ENCODE measurements around the gene TMEM87A.

TMEM87A gene

DNA sequence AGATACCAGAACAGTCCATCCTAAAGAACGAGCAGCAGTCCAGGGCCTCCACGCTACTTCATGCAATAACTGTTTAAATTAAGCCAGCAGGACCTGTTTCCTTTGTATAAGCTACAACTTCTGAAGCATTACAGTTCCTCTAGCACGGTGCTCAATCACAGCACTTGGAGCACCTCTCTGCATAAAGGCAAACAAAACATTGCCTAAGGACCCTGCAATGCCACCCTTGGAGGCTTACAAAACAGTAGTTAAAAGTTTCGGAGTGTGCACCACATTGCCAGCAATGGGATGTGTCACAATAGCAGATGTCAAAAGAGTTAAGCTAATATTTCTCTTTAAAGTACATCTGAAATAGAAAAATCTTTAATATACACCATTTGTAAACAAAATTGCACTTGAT, 62.5 kb downstream of the TMEM87A start:
- Histone ChIP-seq H3K4me3 (ENCODE audit: insufficient read depth, low read depth, low read length) (no peak overlapping the region), H3K27ac (ENCODE audit: insufficient read depth, low read depth, low read length, poor library complexity, severe bottlenecking) (no peak overlapping the region), H3K36me3 (ENCODE audit: control insufficient read depth, insufficient read depth, low read length) (peaks cover 16% of the 10 kb centered on the region), H3K4me1 (ENCODE audit: control insufficient read depth, insufficient read depth, low read length) (peaks cover 5% of the 10 kb centered on the region), H3K27me3 (ENCODE audit: control insufficient read depth, insufficient read depth, low read length, poor library complexity, severe bottlenecking) (no peaks in the 10 kb centered on the region), H3K9me3 (ENCODE audit: control insufficient read depth, low read length) (no peaks in the 10 kb centered on the region)
- 98 to 99% methylated on average over 4 of the region's 4 CpGs for WGBS, 2 experiments

DNA sequence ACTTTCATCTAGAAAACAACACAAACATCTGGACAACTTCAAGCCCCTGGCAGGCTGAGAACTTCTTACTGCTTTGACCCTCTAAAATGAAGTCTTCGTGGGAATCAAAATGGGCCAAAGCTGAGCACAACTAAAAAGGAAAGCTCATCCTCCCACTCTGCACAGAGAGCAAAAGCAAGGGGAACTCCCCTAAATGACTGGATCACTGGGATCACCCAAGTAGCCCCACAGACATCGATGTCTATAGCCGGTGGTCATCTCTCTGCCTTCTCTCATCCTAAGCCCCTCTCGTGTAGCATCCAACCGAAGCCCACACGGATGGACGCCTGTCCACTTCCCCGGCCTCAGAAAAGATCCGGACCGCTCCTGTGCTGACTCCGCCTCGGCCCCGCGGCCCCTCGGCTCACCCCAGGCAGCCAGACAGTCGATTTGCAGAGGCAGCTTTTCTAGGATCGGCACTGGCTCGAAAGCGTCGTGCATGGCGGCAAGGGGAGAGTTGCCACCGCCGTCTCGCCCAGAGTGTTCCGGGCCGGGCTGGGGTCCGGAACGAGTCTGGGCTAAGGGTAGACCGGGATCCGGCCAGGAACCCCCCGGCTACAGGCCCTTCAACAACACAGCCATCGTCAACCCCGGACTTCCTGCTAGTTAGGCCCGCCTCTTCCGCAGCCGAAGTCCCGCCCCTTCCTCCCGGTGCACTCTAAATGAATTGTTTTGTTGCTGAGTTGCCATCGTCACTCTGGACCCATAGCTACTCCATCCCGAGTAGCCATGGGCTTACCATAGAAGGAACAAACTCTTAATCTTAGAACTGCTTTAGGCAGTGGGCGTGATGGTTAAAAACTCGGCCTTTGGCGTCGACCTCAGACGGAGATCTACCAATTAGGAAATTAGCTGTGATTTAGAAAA, 65.3 kb downstream of the TMEM87A start, which contains the start of gene VPS39:
Gene VPS39, minus strand, starts transcription at position 631 of the 906 bp plus-strand sequence. Its CDS starts 151 bp downstream, at position 480.
- Histone ChIP-seq H3K27me3 (ENCODE audit: control insufficient read depth, insufficient read depth, low read length, poor library complexity, severe bottlenecking) (no peaks in the 10 kb centered on the region), H3K27ac (ENCODE audit: insufficient read depth, low read depth, low read length, poor library complexity, severe bottlenecking) (no peak within 1 kb of the TSS), H3K9me3 (ENCODE audit: control insufficient read depth, low read length) (no peaks in the 10 kb centered on the region), H3K36me3 (ENCODE audit: control insufficient read depth, insufficient read depth, low read length) (peaks cover 16% of the 10 kb centered on the region), H3K4me1 (ENCODE audit: control insufficient read depth, insufficient read depth, low read length) (peaks cover 5% of the 10 kb centered on the region), H3K4me3 (ENCODE audit: insufficient read depth, low read depth, low read length) (peak within 1 kb of the TSS; percentile 59)
- WGBS, 2 experiments: 7% methylated on average over 45 of the region's 45 CpGs

DNA sequence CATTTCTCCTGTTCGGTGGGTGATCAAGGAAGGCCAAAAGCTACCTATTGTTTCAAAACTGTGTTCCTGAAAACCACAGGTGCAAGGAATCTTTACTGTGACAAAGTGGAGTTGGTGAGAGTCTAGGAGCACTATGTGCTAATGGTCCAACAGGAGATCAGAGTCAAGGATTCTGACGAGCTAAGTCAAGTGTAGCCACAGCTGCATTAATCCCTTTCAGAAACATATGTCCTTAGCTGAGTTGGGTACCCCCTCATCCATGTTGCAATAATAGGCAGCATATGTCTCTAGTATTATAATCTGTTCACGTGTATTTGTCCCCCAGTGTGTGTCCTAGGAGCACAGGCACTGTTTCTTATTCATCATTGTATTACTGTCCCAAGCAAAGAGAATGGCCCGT, 66.8 kb downstream of the TMEM87A start:
- no peak overlapping the region for H3K27ac ChIP-seq (ENCODE audit: insufficient read depth, low read depth, low read length, poor library complexity, severe bottlenecking)
- H3K4me3 ChIP-seq (ENCODE audit: insufficient read depth, low read depth, low read length): no peak overlapping the region
- H3K27me3 ChIP-seq (ENCODE audit: control insufficient read depth, insufficient read depth, low read length, poor library complexity, severe bottlenecking): no peaks in the 10 kb centered on the region
- peaks cover 5% of the 10 kb centered on the region for H3K4me1 ChIP-seq (ENCODE audit: control insufficient read depth, insufficient read depth, low read length)
- H3K9me3 ChIP-seq (ENCODE audit: control insufficient read depth, low read length): no peaks in the 10 kb centered on the region
- H3K36me3 ChIP-seq (ENCODE audit: control insufficient read depth, insufficient read depth, low read length): peaks cover 9% of the 10 kb centered on the region
- WGBS, 2 experiments: 90 to 92% methylated on average over 4 of the region's 4 CpGs

DNA sequence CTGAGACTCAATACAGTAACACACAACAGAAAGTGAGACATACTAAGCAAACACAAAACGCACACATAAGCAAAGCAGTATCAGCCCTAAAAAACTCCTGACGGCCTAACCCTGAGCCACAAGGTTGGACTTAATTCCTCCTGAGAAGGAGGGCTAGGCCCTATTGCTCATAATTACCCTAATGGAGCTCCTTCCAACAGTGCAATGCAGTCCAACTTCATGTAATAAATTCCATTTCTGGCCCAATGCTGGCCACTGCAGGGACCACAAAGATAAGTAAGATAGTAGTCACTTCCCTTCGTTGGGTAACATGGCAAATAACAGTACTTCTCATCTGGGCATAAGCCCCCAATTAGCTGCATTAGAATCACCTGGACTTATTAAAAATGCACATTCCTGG, 69.3 kb downstream of the TMEM87A start:
- no peak overlapping the region for H3K27ac ChIP-seq (ENCODE audit: insufficient read depth, low read depth, low read length, poor library complexity, severe bottlenecking)
- 93 to 98% methylated on average over 3 of the region's 3 CpGs for WGBS, 2 experiments
- H3K36me3 ChIP-seq (ENCODE audit: control insufficient read depth, insufficient read depth, low read length): no peaks in the 10 kb centered on the region
- H3K9me3 ChIP-seq (ENCODE audit: control insufficient read depth, low read length): no peaks in the 10 kb centered on the region
- H3K4me3 ChIP-seq (ENCODE audit: insufficient read depth, low read depth, low read length): no peak overlapping the region
- H3K4me1 ChIP-seq (ENCODE audit: control insufficient read depth, insufficient read depth, low read length): peaks cover 5% of the 10 kb centered on the region
- H3K27me3 ChIP-seq (ENCODE audit: control insufficient read depth, insufficient read depth, low read length, poor library complexity, severe bottlenecking): no peaks in the 10 kb centered on the region

DNA sequence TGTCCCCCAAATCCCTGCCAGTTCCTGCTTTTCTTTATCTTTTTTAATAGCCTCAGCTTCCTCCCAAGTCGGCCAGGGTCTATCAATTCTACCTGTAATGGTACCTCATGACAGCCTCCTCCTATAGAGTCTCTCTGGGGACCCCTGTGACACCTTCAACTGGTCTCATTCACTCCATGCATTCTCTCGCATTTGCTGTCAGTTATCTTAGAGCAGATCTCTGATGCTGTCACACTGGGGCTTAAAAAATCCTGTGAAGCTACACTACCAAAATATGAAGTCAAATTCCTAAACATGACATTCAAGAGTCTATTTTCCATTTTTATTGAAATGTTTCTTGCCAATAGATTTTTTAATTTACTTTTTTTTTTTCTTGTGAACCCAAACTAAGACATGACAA, 70.6 kb downstream of the TMEM87A start:
- H3K27me3 ChIP-seq (ENCODE audit: control insufficient read depth, insufficient read depth, low read length, poor library complexity, severe bottlenecking): no peaks in the 10 kb centered on the region
- peaks cover 5% of the 10 kb centered on the region for H3K4me1 ChIP-seq (ENCODE audit: control insufficient read depth, insufficient read depth, low read length)
- H3K36me3 ChIP-seq (ENCODE audit: control insufficient read depth, insufficient read depth, low read length): peaks cover under 1% of the 10 kb centered on the region
- 88 to 93% methylated on average over 2 of the region's 2 CpGs for WGBS, 2 experiments
- no peak overlapping the region for H3K27ac ChIP-seq (ENCODE audit: insufficient read depth, low read depth, low read length, poor library complexity, severe bottlenecking)
- H3K9me3 ChIP-seq (ENCODE audit: control insufficient read depth, low read length): no peaks in the 10 kb centered on the region
- no peak overlapping the region for H3K4me3 ChIP-seq (ENCODE audit: insufficient read depth, low read depth, low read length)

DNA sequence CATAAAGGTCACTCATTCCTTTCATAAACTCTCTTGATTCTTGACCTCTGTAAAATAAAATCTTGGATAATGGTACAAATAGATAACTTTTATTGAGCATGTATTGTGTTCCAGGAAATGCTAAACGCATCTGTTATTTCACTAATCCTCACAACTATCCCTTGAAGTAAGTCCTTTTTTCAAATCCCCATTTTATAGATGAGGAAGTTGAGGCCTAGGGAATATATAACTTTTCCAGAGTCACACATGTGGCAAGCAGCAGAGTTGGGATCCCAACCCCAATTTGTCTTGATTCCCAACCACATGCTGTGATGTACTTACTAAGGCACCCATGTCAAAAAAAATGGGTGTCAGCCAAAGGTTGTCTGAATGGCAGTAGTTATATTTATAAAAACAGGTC, 71.4 kb downstream of the TMEM87A start:
- Histone ChIP-seq H3K4me1 (ENCODE audit: control insufficient read depth, insufficient read depth, low read length) (no peaks in the 10 kb centered on the region), H3K4me3 (ENCODE audit: insufficient read depth, low read depth, low read length) (no peak overlapping the region), H3K36me3 (ENCODE audit: control insufficient read depth, insufficient read depth, low read length) (peaks cover 6% of the 10 kb centered on the region), H3K9me3 (ENCODE audit: control insufficient read depth, low read length) (no peaks in the 10 kb centered on the region), H3K27ac (ENCODE audit: insufficient read depth, low read depth, low read length, poor library complexity, severe bottlenecking) (no peak overlapping the region), H3K27me3 (ENCODE audit: control insufficient read depth, insufficient read depth, low read length, poor library complexity, severe bottlenecking) (no peaks in the 10 kb centered on the region)
- 78% methylated on average over 1 of the region's 1 CpG; no CpG with 5 or more reads in 1 of the 2 experiments for WGBS, 2 experiments

DNA sequence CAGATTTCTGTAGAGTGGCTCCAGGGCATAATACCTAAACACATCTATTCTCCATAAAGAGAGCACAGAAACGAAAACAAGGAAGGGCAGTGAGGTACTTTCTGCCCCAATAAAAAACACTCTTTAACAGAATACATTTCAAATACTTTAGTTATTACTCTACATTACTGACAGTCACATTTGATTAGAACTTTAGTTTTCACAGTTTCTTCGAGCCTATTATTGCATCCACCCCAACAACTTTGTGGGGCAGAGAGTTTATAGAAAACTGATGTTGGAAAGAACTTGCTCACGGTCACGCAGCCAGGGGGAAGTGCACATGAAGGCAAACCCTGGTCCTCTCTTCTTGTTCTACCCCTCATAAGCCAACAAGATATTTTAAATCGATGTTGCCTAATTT, 74.1 kb downstream of the TMEM87A start:
- Histone ChIP-seq H3K4me1 (ENCODE audit: control insufficient read depth, insufficient read depth, low read length) (no peaks in the 10 kb centered on the region), H3K27ac (ENCODE audit: insufficient read depth, low read depth, low read length, poor library complexity, severe bottlenecking) (no peak overlapping the region), H3K4me3 (ENCODE audit: insufficient read depth, low read depth, low read length) (no peak overlapping the region), H3K9me3 (ENCODE audit: control insufficient read depth, low read length) (no peaks in the 10 kb centered on the region), H3K27me3 (ENCODE audit: control insufficient read depth, insufficient read depth, low read length, poor library complexity, severe bottlenecking) (no peaks in the 10 kb centered on the region), H3K36me3 (ENCODE audit: control insufficient read depth, insufficient read depth, low read length) (peaks cover 6% of the 10 kb centered on the region)
- 93 to 94% methylated on average over 5 of the region's 5 CpGs for WGBS, 2 experiments

DNA sequence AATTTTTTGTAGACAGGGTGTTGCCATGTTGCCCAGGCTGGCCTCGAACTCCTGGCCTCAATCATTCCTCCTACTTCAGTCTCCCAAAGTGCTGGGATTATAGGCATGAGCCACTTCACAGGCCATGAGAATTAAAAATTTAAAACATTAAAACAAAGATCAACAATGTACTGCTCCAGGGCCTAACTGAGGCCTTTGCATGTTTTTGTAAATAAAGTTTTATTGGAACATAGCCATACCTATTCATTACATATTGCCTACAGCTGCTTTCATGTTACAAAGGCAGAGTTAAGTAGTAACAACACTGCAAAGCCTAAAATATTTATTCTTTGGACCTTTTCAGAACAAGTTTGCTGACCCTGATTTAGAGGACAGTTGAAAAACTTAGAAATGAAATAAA, 74.7 kb downstream of the TMEM87A start:
- H3K4me3 ChIP-seq (ENCODE audit: insufficient read depth, low read depth, low read length): no peak overlapping the region
- H3K36me3 ChIP-seq (ENCODE audit: control insufficient read depth, insufficient read depth, low read length): peaks cover 6% of the 10 kb centered on the region
- no peak overlapping the region for H3K27ac ChIP-seq (ENCODE audit: insufficient read depth, low read depth, low read length, poor library complexity, severe bottlenecking)
- 94 to 98% methylated on average over 1 of the region's 1 CpG for WGBS, 2 experiments
- no peaks in the 10 kb centered on the region for H3K27me3 ChIP-seq (ENCODE audit: control insufficient read depth, insufficient read depth, low read length, poor library complexity, severe bottlenecking)
- H3K4me1 ChIP-seq (ENCODE audit: control insufficient read depth, insufficient read depth, low read length): no peaks in the 10 kb centered on the region
- no peaks in the 10 kb centered on the region for H3K9me3 ChIP-seq (ENCODE audit: control insufficient read depth, low read length)

DNA sequence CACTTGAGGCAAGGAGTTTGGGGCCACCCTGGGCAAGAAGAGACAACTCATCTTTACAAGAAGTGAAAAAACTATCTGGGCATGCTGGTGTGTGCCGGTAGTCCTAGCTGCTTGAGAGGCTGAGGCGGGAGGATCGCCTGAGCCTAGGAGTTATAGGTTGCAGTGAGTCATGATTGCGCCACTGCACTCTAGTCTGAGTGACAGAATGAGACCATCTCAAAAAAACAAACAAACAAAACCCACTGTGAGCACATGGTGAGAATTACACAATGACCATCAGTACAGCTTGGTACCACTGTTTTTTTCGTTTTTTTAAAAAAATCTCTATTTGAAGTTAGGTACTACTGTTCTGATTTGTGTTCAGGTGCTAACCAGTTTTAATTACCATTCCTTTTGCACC, 78.7 kb downstream of the TMEM87A start:
- Histone ChIP-seq H3K9me3 (ENCODE audit: control insufficient read depth, low read length) (no peaks in the 10 kb centered on the region), H3K27me3 (ENCODE audit: control insufficient read depth, insufficient read depth, low read length, poor library complexity, severe bottlenecking) (no peaks in the 10 kb centered on the region), H3K27ac (ENCODE audit: insufficient read depth, low read depth, low read length, poor library complexity, severe bottlenecking) (no peak overlapping the region), H3K4me3 (ENCODE audit: insufficient read depth, low read depth, low read length) (no peak overlapping the region), H3K36me3 (ENCODE audit: control insufficient read depth, insufficient read depth, low read length) (peaks cover 17% of the 10 kb centered on the region), H3K4me1 (ENCODE audit: control insufficient read depth, insufficient read depth, low read length) (no peaks in the 10 kb centered on the region)
- WGBS, 2 experiments: 89 to 94% methylated on average over 5 of the region's 5 CpGs

DNA sequence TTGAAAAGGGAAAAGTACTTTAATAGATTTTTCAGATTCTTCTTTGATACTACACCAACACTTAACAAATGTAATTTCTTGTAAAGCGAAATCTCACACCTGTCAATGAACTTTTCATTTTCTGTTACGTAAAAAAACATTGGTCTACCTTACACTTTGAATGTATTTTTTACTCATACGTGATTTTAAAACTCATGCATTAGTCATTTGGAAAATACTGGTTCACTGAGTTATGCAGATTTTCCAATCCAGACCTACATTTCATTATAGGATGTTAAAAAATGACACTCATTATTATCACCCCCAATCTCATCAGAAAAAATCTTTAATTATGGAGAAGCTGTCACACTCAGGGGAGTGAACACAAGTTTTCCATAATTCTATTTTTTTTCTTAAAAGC, 79.8 kb downstream of the TMEM87A start:
- H3K9me3 ChIP-seq (ENCODE audit: control insufficient read depth, low read length): no peaks in the 10 kb centered on the region
- H3K36me3 ChIP-seq (ENCODE audit: control insufficient read depth, insufficient read depth, low read length): peaks cover 24% of the 10 kb centered on the region
- H3K4me3 ChIP-seq (ENCODE audit: insufficient read depth, low read depth, low read length): no peak overlapping the region
- no peaks in the 10 kb centered on the region for H3K27me3 ChIP-seq (ENCODE audit: control insufficient read depth, insufficient read depth, low read length, poor library complexity, severe bottlenecking)
- 98% methylated on average over 3 of the region's 3 CpGs for WGBS, 2 experiments
- H3K27ac ChIP-seq (ENCODE audit: insufficient read depth, low read depth, low read length, poor library complexity, severe bottlenecking): no peak overlapping the region
- H3K4me1 ChIP-seq (ENCODE audit: control insufficient read depth, insufficient read depth, low read length): no peaks in the 10 kb centered on the region
